Stomach (tissue), 4 donors: Measurements from ENCODE around the gene WIZ.

Experiments
- EP300 ChIP-seq: sonication (generic); formaldehyde crosslinking; IDR thresholded peaks from one replicate; pipeline ENCODE4 v1.6.1; 2017; ENCODE audit warnings: antibody characterized with exemption
- POLR2A ChIP-seq, 4 donors: fragments of 450-650 bp; IDR thresholded peaks; one replicate each; pipeline ENCODE4 v1.6.1; 2016; ENCODE audit warnings: antibody characterized with exemption in 4 of 4, control low read depth in 2 of 4, mild to moderate bottlenecking in 1 of 4, moderate library complexity in 1 of 4
- POLR2AphosphoS5 ChIP-seq, 3 donors: sonication (generic); formaldehyde crosslinking; IDR thresholded peaks; one replicate each; pipeline ENCODE4 v1.6.1; 2016; ENCODE audit warnings: antibody characterized with exemption in 3 of 3
- TF ChIP-seq, protein P1 (sequence below), 7 experiments: fragments of 450-650 bp in 4 of 7; fragments of 200-600 bp in 3 of 7; sonication (generic) in 3 of 7; IDR thresholded peaks; one replicate each; pipeline ENCODE4 v1.5.1; 2016 to 2019; ENCODE audit warnings: antibody characterized with exemption in 7 of 7, control low read depth in 2 of 7, mild to moderate bottlenecking in 1 of 7

- TF ChIP-seq, protein P1, sequence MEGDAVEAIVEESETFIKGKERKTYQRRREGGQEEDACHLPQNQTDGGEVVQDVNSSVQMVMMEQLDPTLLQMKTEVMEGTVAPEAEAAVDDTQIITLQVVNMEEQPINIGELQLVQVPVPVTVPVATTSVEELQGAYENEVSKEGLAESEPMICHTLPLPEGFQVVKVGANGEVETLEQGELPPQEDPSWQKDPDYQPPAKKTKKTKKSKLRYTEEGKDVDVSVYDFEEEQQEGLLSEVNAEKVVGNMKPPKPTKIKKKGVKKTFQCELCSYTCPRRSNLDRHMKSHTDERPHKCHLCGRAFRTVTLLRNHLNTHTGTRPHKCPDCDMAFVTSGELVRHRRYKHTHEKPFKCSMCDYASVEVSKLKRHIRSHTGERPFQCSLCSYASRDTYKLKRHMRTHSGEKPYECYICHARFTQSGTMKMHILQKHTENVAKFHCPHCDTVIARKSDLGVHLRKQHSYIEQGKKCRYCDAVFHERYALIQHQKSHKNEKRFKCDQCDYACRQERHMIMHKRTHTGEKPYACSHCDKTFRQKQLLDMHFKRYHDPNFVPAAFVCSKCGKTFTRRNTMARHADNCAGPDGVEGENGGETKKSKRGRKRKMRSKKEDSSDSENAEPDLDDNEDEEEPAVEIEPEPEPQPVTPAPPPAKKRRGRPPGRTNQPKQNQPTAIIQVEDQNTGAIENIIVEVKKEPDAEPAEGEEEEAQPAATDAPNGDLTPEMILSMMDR (IDR thresholded peaks at IDR 0.05) = no peak
- no peak for TF ChIP-seq POLR2AphosphoS5 (IDR thresholded peaks at IDR 0.05)
- no peak for TF ChIP-seq POLR2A (IDR thresholded peaks at IDR 0.05)
- no peak for TF ChIP-seq EP300
These were observed 67.9 kb downstream of the WIZ start for GRCh38 chr19:15381864-15382263.
